Effector memory CD4-positive, alpha-beta T cell (primary cell): ENCODE data around the gene COX8A.

ENCODE experiments used
- DNase-seq, 3 donors: peaks; one replicate each; pipeline ENCODE4 v3.0.0-alpha.2; 2020
- H3K27ac ChIP-seq: 2 replicates; pipeline ENCODE4 v1.7.0; 2013; ENCODE audit warnings: mild to moderate bottlenecking, low read length, moderate library complexity; ENCODE audit not compliant: insufficient read depth, poor library complexity, severe bottlenecking
- H3K27me3 ChIP-seq: replicated peaks from 2 replicates; pipeline ENCODE4 v1.7.0; 2013; ENCODE audit warnings: mild to moderate bottlenecking, low read length; ENCODE audit not compliant: insufficient read depth, control insufficient read depth, poor library complexity, severe bottlenecking
- H3K36me3 ChIP-seq: 2 replicates; pipeline ENCODE4 v1.7.0; 2013; ENCODE audit warnings: mild to moderate bottlenecking, low read length, moderate library complexity; ENCODE audit not compliant: control insufficient read depth, insufficient read depth
- H3K4me1 ChIP-seq: 2 replicates; pipeline ENCODE4 v1.7.0; 2013; ENCODE audit warnings: low read length, mild to moderate bottlenecking; ENCODE audit not compliant: control insufficient read depth, insufficient read depth, poor library complexity, severe bottlenecking
- H3K4me3 ChIP-seq: 2 replicates; pipeline ENCODE4 v1.7.0; 2013; ENCODE audit warnings: low read length, low read depth, mild to moderate bottlenecking; ENCODE audit not compliant: insufficient read depth, poor library complexity, severe bottlenecking
- H3K9me3 ChIP-seq: 2 replicates; pipeline ENCODE4 v1.7.0; 2013; ENCODE audit warnings: mild to moderate bottlenecking, low read length, moderate library complexity; ENCODE audit not compliant: control insufficient read depth

COX8A gene

GRCh38 chr11:64019106-64020037, 45.0 kb downstream of the COX8A start:
- H3K27ac ChIP-seq: no peak overlapping the region
- H3K4me3 ChIP-seq: no peak overlapping the region
- no peaks in the 10 kb centered on the region for H3K9me3 ChIP-seq
- DNase-seq: no peak
- no peaks in the 10 kb centered on the region for H3K36me3 ChIP-seq
- H3K4me1 ChIP-seq: no peaks in the 10 kb centered on the region
- no peaks in the 10 kb centered on the region for H3K27me3 ChIP-seq

- Histone ChIP-seq H3K27ac (no peak overlapping the region), H3K36me3 (no peaks in the 10 kb centered on the region), H3K27me3 (no peaks in the 10 kb centered on the region), H3K4me1 (no peaks in the 10 kb centered on the region), H3K9me3 (no peaks in the 10 kb centered on the region), H3K4me3 (no peak overlapping the region)
- no peak for DNase-seq
These were observed 46.7 kb downstream of the COX8A start for GRCh38 chr11:64020976-64021756.

GRCh38 chr11:64021757-64022093, 47.3 kb downstream of the COX8A start:
- DNase-seq: no peak

GRCh38 chr11:64022125-64022784, 47.8 kb downstream of the COX8A start:
- no peaks in the 10 kb centered on the region for H3K4me1 ChIP-seq
- no peaks in the 10 kb centered on the region for H3K27me3 ChIP-seq

More at GRCh38 chr11:64021757-64022093, 47.3 kb downstream of the COX8A start:
- Histone ChIP-seq H3K36me3 (no peaks in the 10 kb centered on the region), H3K4me1 (no peaks in the 10 kb centered on the region), H3K4me3 (no peak overlapping the region), H3K27me3 (no peaks in the 10 kb centered on the region), H3K9me3 (no peaks in the 10 kb centered on the region), H3K27ac (no peak overlapping the region)

GRCh38 chr11:64023712-64024710, 49.6 kb downstream of the COX8A start:
- Histone ChIP-seq H3K4me3 (no peak overlapping the region), H3K4me1 (peaks cover 5% of the 10 kb centered on the region), H3K27ac (no peak overlapping the region), H3K9me3 (no peaks in the 10 kb centered on the region), H3K36me3 (no peaks in the 10 kb centered on the region), H3K27me3 (no peaks in the 10 kb centered on the region)
- DNase-seq: no peak

More at GRCh38 chr11:64022125-64022784, 47.8 kb downstream of the COX8A start:
- H3K9me3 ChIP-seq: no peaks in the 10 kb centered on the region
- no peak overlapping the region for H3K4me3 ChIP-seq
- H3K27ac ChIP-seq: no peak overlapping the region
- no peaks in the 10 kb centered on the region for H3K36me3 ChIP-seq
- DNase-seq: no peak

DNA sequence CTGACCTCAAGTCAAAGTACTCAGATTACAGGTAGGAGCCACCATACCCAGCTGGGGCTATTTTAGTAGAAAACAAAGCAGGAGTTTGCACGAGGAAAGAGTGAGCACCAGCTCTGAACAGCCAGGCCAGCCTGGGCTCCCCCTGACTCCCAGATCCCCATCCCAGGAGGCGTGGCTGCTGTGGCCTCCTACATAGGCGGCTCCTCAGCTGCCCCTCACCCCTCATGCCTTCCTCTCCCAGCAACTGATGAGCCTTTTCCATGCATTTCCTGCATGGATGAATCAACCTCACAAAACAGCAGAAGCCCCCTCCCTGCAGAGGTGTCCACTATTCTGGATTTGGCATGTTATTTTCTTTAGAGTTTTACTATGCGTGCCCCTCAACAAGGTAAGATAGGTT, 50.8 kb downstream of the COX8A start:
- H3K9me3 ChIP-seq: no peaks in the 10 kb centered on the region
- no peak for DNase-seq
- no peaks in the 10 kb centered on the region for H3K36me3 ChIP-seq
- peaks cover 5% of the 10 kb centered on the region for H3K4me1 ChIP-seq
- no peaks in the 10 kb centered on the region for H3K27me3 ChIP-seq
- H3K27ac ChIP-seq: no peak overlapping the region
- H3K4me3 ChIP-seq: no peak overlapping the region
